ENCODE data around the gene SH2D1B. TPM values are rescaled to one million over a fixed set of nuclear protein-coding genes. Genes with fewer than 3 reads are reported as not detected.
"Not testable (repeated sequence)": the region's sequence is repeated elsewhere in the genome, so short reads cannot be mapped to it uniquely, and the experiment has no call there.

The SH2D1B gene
- total RNA-seq, 1 donor from 2014 or later = 1.9 TPM

DNA sequence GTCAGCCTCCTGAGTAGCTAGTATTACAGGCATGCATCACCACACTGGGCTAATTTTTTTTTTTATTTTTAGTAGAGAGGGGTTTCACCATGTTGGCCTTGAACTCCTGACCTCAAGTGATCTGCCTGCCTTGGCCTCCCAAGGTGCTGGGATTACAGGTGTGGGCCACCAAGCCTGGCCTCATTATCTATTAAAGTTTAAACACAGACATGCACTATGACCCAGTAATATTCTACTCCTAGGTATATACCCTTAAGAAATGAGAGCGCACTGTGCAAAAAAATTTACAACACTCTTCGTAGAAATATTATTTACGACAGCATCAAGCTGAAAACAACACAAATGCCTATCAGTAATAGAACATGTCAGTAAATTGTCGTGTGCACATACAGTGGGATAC, 18.6 kb upstream of the SH2D1B start:
- Histone ChIP-seq H3K9me3 (no peaks in the 10 kb centered on the region), H3K36me3 (no peaks in the 10 kb centered on the region), H3K27ac (no peak overlapping the region), H3K4me3 (no peak overlapping the region), H3K27me3 (no peaks in the 10 kb centered on the region), H3K4me1 (no peaks in the 10 kb centered on the region)
- DNase-seq = no peak
- ATAC-seq = no peak
- intact Hi-C loops (cut with DNase I) = no loop called here
- TF ChIP-seq, protein P1, sequence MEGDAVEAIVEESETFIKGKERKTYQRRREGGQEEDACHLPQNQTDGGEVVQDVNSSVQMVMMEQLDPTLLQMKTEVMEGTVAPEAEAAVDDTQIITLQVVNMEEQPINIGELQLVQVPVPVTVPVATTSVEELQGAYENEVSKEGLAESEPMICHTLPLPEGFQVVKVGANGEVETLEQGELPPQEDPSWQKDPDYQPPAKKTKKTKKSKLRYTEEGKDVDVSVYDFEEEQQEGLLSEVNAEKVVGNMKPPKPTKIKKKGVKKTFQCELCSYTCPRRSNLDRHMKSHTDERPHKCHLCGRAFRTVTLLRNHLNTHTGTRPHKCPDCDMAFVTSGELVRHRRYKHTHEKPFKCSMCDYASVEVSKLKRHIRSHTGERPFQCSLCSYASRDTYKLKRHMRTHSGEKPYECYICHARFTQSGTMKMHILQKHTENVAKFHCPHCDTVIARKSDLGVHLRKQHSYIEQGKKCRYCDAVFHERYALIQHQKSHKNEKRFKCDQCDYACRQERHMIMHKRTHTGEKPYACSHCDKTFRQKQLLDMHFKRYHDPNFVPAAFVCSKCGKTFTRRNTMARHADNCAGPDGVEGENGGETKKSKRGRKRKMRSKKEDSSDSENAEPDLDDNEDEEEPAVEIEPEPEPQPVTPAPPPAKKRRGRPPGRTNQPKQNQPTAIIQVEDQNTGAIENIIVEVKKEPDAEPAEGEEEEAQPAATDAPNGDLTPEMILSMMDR (IDR thresholded peaks at IDR 0.05) = no peak

DNA sequence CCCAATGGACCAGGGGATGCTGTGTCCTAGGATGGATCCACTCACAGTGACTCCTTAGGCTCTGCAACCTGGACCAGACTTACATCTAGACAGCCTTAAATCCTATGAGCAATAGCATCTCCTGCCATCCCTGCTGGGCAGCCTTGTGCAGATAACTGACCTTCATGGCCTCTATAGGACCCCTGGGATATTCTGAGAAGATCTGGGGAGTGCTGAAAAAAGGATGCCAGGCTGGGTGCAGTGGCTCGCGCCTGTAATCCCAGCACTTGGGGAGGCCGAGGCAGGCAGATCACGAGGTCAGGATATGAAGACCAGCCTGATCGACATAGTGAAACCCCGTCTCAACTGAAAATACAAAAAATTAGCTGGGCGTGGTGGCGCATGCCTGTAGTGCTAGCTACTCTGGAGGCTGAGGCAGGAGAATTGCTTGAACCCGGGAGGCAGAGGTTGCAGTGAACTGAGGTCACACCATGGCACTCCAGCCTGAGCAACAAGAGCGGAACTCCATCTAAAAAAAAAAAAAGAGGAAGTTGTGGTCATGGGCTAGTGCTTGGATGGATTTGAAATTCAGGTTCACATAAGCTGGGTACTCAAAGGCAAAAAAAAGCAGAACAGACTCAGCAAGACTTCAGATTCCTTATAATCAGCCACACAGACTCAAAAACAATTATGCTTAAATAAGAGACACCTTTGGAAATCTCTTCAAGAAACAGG, 10.9 kb upstream of the SH2D1B start:
- no peaks in the 10 kb centered on the region for H3K36me3 ChIP-seq
- H3K4me3 ChIP-seq = no peak overlapping the region
- no peaks in the 10 kb centered on the region for H3K27me3 ChIP-seq
- intact Hi-C loops (cut with DNase I) = no loop called here
- DNase-seq (no peak), ATAC-seq (peak; percentile 86)
- no peaks in the 10 kb centered on the region for H3K9me3 ChIP-seq
- TF ChIP-seq, protein P1 (IDR thresholded peaks at IDR 0.05) = no peak
- no peaks in the 10 kb centered on the region for H3K4me1 ChIP-seq
- H3K27ac ChIP-seq = no peak overlapping the region

DNA sequence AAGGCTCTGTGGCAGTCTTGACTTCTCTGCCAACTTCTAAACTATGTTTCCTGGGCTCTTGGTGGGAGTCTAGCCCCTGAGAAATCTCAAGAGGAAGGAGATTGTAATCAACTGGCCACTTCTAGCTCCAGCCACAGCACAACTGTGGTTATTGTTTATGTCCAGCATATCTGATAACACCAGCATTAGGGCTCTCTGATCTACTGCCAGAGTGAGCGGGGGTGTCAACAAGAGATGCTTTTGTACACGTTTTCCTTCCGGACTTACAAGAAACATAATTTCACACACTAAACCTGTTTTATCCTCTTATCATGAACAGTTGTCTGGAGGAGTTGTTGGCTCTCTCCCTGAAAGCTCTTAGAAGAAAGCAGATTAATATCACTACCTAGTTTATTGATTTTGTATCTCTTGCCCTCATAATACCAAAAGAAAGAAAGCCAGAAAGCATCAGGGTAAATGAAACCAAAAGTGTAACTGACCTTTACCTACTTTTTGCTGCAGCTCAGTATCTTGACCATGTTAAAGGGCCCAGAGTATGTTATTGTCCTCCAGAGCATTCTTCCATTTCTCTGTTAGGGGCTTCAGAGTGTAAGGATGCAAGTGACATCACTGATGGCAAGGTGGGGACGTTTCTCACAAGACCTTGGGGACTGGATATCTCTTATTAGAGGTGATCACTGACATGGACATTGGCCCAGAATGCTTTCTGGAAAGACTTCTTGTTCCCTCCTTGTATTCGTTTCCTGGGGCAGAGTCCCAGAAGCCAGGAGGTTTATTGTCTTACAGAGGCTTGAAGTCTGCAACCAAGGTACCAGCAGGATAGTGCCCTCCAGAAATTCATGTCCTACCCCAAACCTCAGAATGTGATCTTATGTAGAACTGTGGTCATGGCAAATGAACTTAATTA, 9.6 kb upstream of the SH2D1B start:
- DNase-seq (no peak), ATAC-seq (no peak)
- H3K27ac ChIP-seq = no peak overlapping the region
- intact Hi-C loops (cut with DNase I) = no loop called here
- no peaks in the 10 kb centered on the region for H3K27me3 ChIP-seq
- no peaks in the 10 kb centered on the region for H3K9me3 ChIP-seq
- no peaks in the 10 kb centered on the region for H3K4me1 ChIP-seq
- H3K4me3 ChIP-seq = no peak overlapping the region
- TF ChIP-seq, protein P1 (IDR thresholded peaks at IDR 0.05) = no peak
- no peaks in the 10 kb centered on the region for H3K36me3 ChIP-seq

DNA sequence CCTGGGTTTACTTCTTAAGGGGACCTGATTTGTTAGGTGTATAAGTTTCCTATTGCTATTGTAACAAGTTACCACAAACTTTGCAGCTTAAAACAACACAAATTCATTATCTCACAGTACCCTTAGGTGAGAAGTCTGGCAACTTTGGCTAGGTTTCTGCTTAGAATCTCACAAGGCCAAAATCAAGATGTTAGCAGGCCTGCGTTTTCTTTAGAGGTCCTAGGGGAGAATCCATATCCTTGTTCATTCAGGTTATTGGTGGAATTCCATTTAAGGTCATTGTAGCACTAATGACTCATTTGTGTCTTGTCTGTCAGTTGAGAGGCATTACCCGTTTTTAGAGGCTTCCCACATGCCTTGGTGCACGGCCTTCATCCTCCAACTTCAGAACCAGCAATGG, 8.2 kb upstream of the SH2D1B start:
- TF ChIP-seq, protein P1 (IDR thresholded peaks at IDR 0.05) = no peak
- intact Hi-C loops (cut with DNase I) = no loop called here
- Histone ChIP-seq H3K27ac (no peak overlapping the region), H3K9me3 (no peaks in the 10 kb centered on the region), H3K4me3 (no peak overlapping the region), H3K4me1 (no peaks in the 10 kb centered on the region), H3K27me3 (no peaks in the 10 kb centered on the region), H3K36me3 (no peaks in the 10 kb centered on the region)
- no peak for ATAC-seq
- no peak for DNase-seq

DNA sequence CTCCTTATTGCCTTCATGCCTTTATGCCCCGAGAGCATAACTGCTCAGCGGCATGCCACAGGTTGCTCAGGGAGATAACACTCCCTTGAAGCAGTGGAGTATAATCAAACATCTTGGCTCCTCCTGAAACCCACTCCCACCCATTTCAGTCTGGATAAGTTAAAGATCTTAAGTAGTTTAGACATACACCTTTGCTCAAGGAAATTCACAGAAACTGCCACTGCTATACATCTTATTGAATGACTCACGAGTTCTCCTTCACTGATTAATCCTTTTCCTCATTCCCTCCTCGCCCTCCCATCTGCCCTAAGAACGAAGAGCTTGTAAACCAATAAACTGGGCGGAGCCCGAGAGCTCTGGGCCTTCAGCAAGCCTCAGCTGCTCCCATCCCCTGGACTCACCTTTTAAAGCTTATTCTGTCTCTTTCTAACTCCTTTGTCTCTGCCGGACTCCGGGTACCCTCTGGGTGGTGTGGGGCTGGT, 7.6 kb upstream of the SH2D1B start:
- H3K4me3 ChIP-seq; H3K36me3 ChIP-seq; H3K9me3 ChIP-seq; DNase-seq; ATAC-seq; intact Hi-C loops (cut with DNase I); H3K27me3 ChIP-seq; H3K27ac ChIP-seq; H3K4me1 ChIP-seq: not testable (repeated sequence)

DNA sequence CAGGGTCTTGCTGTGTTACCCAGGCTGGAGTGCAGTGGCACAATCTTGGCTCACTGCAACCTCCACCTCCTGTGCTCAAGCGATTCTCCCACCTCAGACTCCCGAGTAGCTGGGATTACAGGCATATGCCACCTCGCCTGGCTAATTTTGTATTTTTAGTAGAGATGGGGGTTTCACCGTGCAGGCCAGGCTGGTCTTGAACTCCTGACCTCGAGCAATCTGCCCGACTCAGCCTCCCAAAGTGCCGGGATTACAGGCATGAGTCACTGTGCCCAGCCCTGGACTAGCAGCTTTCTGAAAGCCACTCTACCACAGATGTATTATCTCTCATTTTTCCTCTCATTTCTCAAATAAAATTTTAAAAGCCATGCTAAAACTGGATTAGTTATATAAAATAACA, 6.6 kb upstream of the SH2D1B start:
- DNase-seq; H3K27ac ChIP-seq; H3K36me3 ChIP-seq; ATAC-seq; H3K27me3 ChIP-seq; H3K9me3 ChIP-seq; H3K4me3 ChIP-seq; intact Hi-C loops (cut with DNase I); H3K4me1 ChIP-seq: not testable (repeated sequence)

Measured in upper lobe of right lung (tissue), 1 donor.